ENCODE results near the gene CFL1.
A peak's percentile ranks its signal among the peaks of the same experiment; 100 is the strongest.
"Not testable (repeated sequence)": the region's sequence is repeated elsewhere in the genome, so short reads cannot be mapped to it uniquely, and the experiment has no call there.

The CFL1 gene

DNA sequence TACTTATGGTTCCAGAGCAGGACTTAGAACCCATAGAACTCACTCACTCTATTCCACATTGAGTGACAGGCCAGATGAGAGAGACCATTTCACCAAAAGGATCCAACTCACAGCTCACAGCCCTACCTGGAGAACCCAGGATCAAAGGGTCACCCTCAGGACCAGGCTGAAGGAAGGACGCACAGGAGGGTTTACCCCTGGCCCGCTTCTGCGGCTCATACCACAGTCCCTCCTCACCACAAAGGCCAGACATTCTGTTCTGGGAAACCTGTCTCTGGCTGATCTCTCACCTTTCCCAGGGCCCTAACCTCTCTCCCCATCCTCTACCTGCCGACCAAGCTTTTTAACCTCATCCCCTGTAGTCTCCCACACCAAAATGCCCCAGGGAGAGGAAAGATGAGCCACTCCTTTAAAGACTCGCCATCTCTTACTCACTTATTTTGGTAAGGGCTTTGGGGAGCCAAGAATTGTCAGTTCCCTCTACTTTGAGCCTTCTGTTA, 37.6 kb upstream of the CFL1 start:
- H3K27me3 ChIP-seq (replicated peaks; ENCODE audit: control insufficient read depth, insufficient read depth, low read length), result no peaks in the 10 kb centered on the region
- no peaks in the 10 kb centered on the region for H3K9me3 ChIP-seq (ENCODE audit: control insufficient read depth, low read length)
- peaks cover 54% of the 10 kb centered on the region for H3K4me1 ChIP-seq (ENCODE audit: control insufficient read depth, insufficient read depth, low read length)
- DNase-seq (ENCODE audit: low read depth), result no peak
- peak overlapping the region; percentile 91 for H3K9ac ChIP-seq (ENCODE audit: low read length)
- peaks cover 38% of the 10 kb centered on the region for H3K36me3 ChIP-seq (ENCODE audit: control insufficient read depth, insufficient read depth, low read length, severe bottlenecking)
- H3K4me3 ChIP-seq (ENCODE audit: low read length), result no peak overlapping the region

DNA sequence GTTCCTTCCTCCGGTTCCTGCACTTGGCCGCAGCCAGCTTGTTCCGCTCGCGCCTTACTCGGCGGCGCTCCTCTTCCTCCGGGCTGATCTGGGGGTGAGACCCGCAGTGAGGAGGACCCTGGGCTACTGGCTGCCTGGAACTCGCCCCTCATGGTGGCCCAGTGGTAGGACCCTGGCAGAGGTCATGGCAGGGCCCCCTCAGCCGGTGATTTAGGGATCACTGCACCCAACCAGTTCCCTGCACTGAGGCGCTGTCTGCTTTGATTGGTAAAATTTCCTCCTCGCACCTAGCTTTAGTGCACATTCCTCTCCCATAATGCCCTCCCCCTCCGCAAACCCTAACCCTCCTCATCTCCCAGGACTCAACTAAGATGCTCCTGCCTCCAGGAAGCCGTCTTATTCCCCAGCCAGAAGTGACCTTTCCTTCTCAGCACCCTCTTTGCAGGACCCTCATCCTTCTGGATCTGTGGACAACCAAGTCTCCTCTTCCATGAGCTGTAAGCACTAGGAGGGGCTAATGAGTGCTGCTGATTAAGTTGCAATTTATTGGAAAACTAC, 36.1 kb upstream of the CFL1 start:
- Histone ChIP-seq H3K27me3 (replicated peaks; ENCODE audit: control insufficient read depth, insufficient read depth, low read length) (no peaks in the 10 kb centered on the region), H3K4me1 (ENCODE audit: control insufficient read depth, insufficient read depth, low read length) (peaks cover 63% of the 10 kb centered on the region), H3K9ac (ENCODE audit: low read length) (peak overlapping the region; percentile 78), H3K36me3 (ENCODE audit: control insufficient read depth, insufficient read depth, low read length, severe bottlenecking) (peaks cover 38% of the 10 kb centered on the region), H3K4me3 (ENCODE audit: low read length) (no peak overlapping the region), H3K9me3 (ENCODE audit: control insufficient read depth, low read length) (no peaks in the 10 kb centered on the region)
- no peak for DNase-seq (ENCODE audit: low read depth)

DNA sequence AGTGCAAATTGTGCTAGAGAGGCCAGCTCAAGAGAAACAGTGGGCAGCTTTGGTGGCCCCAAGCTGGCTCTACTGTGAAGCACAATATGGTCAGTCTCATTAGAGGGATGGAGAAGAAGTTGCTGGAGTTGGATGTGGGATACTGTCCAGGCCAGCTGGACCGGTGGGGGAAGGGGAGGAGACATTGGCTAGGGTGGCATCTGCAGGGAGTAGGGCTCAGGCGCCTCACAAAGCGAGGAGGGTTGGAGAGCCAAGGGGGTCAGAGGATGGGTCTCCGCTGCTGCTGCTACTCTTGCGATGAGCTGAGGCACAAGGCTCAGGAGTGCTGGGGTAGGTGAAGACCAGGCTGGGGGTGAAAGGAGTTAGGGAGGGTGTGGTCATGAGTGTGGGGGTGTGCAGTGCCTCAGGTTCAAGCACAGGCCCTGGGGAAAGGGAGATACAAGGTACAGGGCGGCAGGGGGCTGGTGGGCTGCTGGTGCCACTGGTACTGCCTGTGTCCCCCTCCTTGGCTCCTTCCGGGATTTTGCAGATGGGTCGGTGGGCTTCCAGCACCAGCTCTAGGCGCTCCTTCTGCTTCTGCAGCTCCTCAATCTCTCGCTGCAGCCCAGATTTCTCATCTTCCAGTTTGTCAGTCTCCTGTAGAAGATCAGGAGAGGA, 34.8 kb upstream of the CFL1 start:
- peaks cover 38% of the 10 kb centered on the region for H3K36me3 ChIP-seq (ENCODE audit: control insufficient read depth, insufficient read depth, low read length, severe bottlenecking)
- H3K9me3 ChIP-seq (ENCODE audit: control insufficient read depth, low read length), result no peaks in the 10 kb centered on the region
- peaks cover 66% of the 10 kb centered on the region for H3K4me1 ChIP-seq (ENCODE audit: control insufficient read depth, insufficient read depth, low read length)
- peak overlapping the region; percentile 96 for H3K9ac ChIP-seq (ENCODE audit: low read length)
- peak overlapping the region; percentile 86 for H3K4me3 ChIP-seq (ENCODE audit: low read length)
- no peak for DNase-seq (ENCODE audit: low read depth)
- H3K27me3 ChIP-seq (replicated peaks; ENCODE audit: control insufficient read depth, insufficient read depth, low read length), result no peaks in the 10 kb centered on the region

DNA sequence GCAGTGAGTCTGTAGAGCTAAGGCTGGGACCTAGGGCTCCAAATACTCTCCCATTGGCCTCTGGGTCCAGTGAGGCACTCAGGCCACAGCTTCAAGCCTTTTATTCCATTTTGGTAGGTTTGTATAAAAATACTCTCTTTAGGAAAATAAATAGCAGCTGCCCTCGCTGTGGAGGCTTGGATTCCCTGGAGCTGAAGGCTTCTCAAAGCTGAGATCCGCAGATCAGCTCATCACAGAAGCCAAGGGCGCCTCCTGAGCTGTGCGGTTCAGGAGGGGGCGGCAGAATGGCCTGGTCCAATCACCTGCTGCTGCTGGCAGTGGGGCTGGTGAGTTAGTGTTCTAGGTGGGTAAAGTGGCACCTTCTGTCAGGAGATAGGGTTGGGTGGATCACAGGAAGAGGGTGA, 34.2 kb upstream of the CFL1 start:
- not testable (repeated sequence) for H3K27me3 ChIP-seq (replicated peaks; ENCODE audit: control insufficient read depth, insufficient read depth, low read length); DNase-seq (ENCODE audit: low read depth); H3K9me3 ChIP-seq (ENCODE audit: control insufficient read depth, low read length)
- H3K4me3 ChIP-seq (ENCODE audit: low read length), result peak overlapping the region; percentile 86
- H3K36me3 ChIP-seq (ENCODE audit: control insufficient read depth, insufficient read depth, low read length, severe bottlenecking), result peaks cover 38% of the 10 kb centered on the region
- peaks cover 66% of the 10 kb centered on the region for H3K4me1 ChIP-seq (ENCODE audit: control insufficient read depth, insufficient read depth, low read length)
- peak overlapping the region; percentile 96 for H3K9ac ChIP-seq (ENCODE audit: low read length)

DNA sequence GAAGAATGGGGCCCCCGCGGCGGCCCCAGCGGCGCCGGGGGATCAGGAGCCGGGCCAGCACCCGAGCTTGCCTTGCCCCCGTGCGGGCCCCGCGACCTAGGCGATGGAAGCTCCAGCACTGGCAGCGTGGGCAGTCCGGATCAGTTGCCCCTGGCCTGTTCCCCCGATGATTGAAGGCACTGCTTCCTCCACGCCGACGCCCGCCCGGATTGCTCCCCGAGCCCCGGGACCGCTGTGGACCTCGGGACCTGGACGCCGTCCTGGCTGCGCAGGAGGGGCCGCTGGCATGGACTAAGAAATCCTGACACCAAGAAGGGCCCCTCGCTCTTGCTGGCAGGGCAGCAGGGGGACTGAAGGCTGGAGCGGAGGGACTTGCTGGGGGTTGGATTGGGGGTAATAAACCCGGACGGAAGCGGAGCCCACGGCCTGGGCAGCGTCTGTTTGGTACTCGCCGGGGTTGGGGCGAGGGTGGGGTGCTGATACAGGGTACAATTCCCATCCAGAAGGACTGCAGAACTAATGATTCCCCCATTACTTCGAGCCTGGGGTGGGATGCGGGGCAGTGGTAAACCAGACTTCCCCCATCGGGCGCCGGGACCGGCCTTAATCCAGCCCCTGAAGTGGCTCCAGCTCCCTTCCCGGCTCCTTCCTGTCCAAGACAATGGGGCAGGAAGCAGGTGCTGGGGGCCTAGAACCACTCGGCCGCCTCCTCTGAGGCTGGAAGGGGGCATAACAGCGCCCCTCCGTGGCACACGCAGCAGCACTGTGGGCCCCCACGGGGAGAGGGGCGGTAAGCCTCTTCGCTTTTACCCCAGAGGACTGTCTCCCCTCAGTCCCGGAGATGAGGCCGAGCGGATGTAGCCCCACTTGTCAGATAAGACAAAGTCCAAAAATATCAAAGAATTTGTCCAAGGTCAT, 33.5 kb upstream of the CFL1 start:
- H3K9me3 ChIP-seq (ENCODE audit: control insufficient read depth, low read length), result no peaks in the 10 kb centered on the region
- peak; percentile 69 for DNase-seq (ENCODE audit: low read depth)
- peak overlapping the region; percentile 96 for H3K9ac ChIP-seq (ENCODE audit: low read length)
- no peaks in the 10 kb centered on the region for H3K27me3 ChIP-seq (replicated peaks; ENCODE audit: control insufficient read depth, insufficient read depth, low read length)
- peaks cover 41% of the 10 kb centered on the region for H3K36me3 ChIP-seq (ENCODE audit: control insufficient read depth, insufficient read depth, low read length, severe bottlenecking)
- H3K4me3 ChIP-seq (ENCODE audit: low read length), result peak overlapping the region; percentile 86
- peaks cover 65% of the 10 kb centered on the region for H3K4me1 ChIP-seq (ENCODE audit: control insufficient read depth, insufficient read depth, low read length)

DNA sequence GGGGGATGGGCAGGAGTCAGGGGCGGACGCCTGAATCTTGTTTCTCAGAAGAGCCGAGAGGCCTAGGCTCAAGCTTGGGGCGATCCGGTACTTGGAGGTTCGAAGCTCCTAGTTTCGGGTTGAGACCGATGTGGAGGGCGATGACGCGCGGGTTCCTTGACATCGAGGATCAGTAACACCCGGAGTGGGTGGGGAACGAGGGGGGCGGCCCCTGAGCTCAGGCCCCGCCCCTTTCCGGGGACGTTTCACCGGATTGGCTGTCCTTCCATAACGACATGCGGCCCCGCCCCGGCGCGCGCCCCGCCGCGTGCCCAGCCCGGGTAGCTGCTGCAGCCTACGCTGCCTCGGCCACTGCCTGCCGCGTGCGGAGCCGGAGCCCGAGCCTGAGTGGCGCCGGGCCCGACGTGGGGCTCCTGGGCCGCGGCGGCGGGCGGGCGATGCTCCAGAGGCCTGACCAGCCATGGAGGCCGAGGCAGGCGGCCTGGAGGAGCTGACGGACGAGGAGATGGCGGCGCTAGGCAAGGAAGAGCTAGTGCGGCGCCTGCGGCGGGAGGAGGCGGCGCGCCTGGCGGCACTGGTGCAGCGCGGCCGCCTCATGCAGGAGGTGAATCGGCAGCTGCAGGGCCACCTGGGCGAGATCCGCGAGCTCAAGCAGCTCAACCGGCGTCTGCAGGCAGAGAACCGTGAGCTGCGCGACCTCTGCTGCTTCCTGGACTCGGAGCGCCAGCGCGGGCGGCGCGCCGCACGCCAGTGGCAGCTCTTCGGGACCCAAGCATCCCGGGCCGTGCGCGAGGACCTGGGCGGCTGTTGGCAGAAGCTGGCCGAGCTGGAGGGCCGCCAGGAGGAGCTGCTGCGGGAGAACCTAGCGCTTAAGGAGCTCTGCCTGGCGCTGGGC, 32.6 kb upstream of the CFL1 start, which contains the start of gene CCDC85B:
Gene CCDC85B (plus strand): TSS at position 350 of the 895 bp plus-strand sequence. CDS start 111 bp downstream, at position 461.
- Histone ChIP-seq H3K4me3 (ENCODE audit: low read length) (peak within 1 kb of the TSS; percentile 86), H3K27me3 (replicated peaks; ENCODE audit: control insufficient read depth, insufficient read depth, low read length) (no peaks in the 10 kb centered on the region), H3K9me3 (ENCODE audit: control insufficient read depth, low read length) (no peaks in the 10 kb centered on the region), H3K9ac (ENCODE audit: low read length) (peak within 1 kb of the TSS; percentile 99), H3K4me1 (ENCODE audit: control insufficient read depth, insufficient read depth, low read length) (peaks cover 59% of the 10 kb centered on the region), H3K36me3 (ENCODE audit: control insufficient read depth, insufficient read depth, low read length, severe bottlenecking) (peaks cover 41% of the 10 kb centered on the region)
- DNase-seq (ENCODE audit: low read depth), result peak; percentile 99

DNA sequence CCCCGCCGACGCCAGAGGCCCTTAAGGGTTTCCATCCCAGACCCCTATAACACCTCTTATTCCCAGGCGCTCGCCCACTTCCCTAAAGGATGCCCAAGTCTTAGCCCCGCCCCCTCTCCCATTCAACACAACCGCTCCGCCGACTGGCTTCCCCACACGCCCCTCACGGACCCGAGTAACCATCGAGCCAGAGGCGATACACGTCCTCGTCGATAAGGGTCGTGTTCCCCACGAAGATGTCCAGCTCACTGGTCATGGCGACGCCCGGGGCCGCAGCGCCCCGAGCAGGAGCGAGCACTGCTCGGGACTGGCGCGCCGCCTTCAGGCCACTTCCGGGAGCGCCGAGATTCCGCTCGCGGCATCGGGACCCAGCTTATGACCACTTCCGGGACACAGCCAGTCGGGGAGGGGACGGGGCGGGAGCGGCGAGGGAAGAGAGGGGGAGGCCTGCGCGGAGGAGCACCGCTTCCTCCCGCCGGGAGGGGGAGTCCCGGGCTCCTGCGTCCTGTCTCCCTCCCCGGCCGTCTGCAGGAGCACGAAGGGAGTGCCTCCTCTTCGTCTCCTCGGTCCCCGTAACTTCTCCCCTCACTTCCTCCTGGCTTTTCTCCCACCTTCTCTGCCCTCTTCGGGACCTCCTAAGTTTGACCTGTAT, 30.3 kb upstream of the CFL1 start, which contains the start of gene FIBP:
Gene FIBP (minus strand): TSS at position 309 of the 652 bp plus-strand sequence. CDS start 53 bp downstream, at position 256.
- Histone ChIP-seq H3K9me3 (ENCODE audit: control insufficient read depth, low read length) (no peaks in the 10 kb centered on the region), H3K4me1 (ENCODE audit: control insufficient read depth, insufficient read depth, low read length) (peaks cover 47% of the 10 kb centered on the region), H3K9ac (ENCODE audit: low read length) (peak within 1 kb of the TSS; percentile 99), H3K36me3 (ENCODE audit: control insufficient read depth, insufficient read depth, low read length, severe bottlenecking) (peaks cover 47% of the 10 kb centered on the region), H3K27me3 (replicated peaks; ENCODE audit: control insufficient read depth, insufficient read depth, low read length) (no peaks in the 10 kb centered on the region), H3K4me3 (ENCODE audit: low read length) (peak within 1 kb of the TSS; percentile 89)
- DNase-seq (ENCODE audit: low read depth), result peak; percentile 99

DNA sequence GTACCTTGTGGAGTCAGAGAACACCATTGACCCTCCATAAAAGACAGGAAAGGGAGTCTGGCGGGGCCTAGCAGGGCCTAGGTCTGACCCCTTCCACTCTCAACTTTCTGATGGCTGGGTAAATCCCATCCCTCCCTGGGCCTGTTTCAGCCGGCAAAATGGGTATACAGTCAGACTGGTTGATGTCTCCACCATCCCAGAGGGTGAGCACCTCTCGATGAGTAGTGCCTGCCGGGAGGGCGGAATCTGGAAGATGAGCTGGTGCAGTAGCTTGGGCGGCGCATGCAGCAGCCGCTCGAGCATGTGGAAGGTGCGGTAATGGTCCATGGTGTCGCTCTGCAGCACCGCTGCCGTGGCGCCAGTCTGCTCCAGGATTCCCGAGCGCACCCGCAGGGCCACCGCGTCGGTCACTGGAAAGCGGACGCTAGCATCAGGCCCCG, 29.8 kb upstream of the CFL1 start:
- DNase-seq (ENCODE audit: low read depth), result no peak
- Histone ChIP-seq H3K27me3 (replicated peaks; ENCODE audit: control insufficient read depth, insufficient read depth, low read length) (no peaks in the 10 kb centered on the region), H3K36me3 (ENCODE audit: control insufficient read depth, insufficient read depth, low read length, severe bottlenecking) (peaks cover 49% of the 10 kb centered on the region), H3K4me1 (ENCODE audit: control insufficient read depth, insufficient read depth, low read length) (peaks cover 43% of the 10 kb centered on the region), H3K4me3 (ENCODE audit: low read length) (peak overlapping the region; percentile 89), H3K9ac (ENCODE audit: low read length) (peak overlapping the region; percentile 99), H3K9me3 (ENCODE audit: control insufficient read depth, low read length) (no peaks in the 10 kb centered on the region)

DNA sequence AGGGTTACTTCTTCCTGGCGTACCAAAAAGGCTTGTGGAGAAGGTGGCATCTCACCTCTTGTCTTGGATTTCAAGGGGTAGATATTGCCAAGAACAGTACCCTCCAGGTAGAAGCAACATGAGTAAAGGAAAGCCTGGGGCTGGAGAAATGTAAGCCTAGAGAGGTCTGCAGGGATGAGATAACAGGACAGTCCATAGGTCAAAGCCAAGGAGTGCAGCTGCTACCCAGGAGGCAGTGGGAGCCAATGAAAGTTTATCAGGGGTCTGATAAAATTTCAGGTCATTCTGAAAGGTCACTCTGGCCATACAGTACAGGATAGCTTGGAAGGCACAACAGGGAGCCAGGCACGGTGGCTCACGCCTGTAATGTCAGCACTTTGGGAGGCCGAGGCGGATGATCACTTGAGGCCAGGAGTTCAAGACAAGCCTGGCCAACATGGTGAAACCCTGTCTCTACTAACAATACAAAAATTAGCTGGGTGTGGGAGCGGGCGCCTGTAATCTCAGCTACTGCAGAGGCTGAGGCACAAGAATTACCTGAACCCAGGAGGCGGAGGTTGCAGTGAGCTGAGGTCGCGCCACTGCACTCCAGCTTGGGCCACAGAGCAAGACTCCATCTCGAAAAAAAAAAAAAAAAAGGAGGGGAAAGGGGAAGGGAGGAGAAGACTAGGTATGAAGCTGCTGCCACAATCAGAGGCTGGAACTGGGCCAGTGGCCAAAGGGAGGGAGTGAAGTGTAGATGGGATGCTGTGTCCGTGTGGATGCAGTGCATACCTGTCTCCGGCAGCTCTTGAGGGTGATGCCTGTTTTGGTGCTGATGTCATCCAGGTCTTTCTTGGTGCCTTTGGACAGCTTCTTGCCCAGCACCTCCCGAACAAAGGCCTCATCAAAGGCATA, 29.1 kb upstream of the CFL1 start:
- Histone ChIP-seq H3K4me1 (ENCODE audit: control insufficient read depth, insufficient read depth, low read length) (peaks cover 36% of the 10 kb centered on the region), H3K4me3 (ENCODE audit: low read length) (peak overlapping the region; percentile 89), H3K9ac (ENCODE audit: low read length) (peak overlapping the region; percentile 99), H3K9me3 (ENCODE audit: control insufficient read depth, low read length) (no peaks in the 10 kb centered on the region), H3K36me3 (ENCODE audit: control insufficient read depth, insufficient read depth, low read length, severe bottlenecking) (peaks cover 47% of the 10 kb centered on the region), H3K27me3 (replicated peaks; ENCODE audit: control insufficient read depth, insufficient read depth, low read length) (no peaks in the 10 kb centered on the region)
- no peak for DNase-seq (ENCODE audit: low read depth)

Measured in adipocyte (in vitro differentiated cells).